Parathyroid adenoma (tissue), 2 donors: Measurements from ENCODE around the gene KANSL2.
"Not testable (repeated sequence)": the region's sequence is repeated elsewhere in the genome, so short reads cannot be mapped to it uniquely, and the experiment has no call there.

Experiments
- H2AFZ ChIP-seq: fragments of 300-600 bp; sonication (generic); one replicate; pipeline ENCODE4 v1.7.0; 2017; ENCODE audit warnings: antibody characterized with exemption, mild to moderate bottlenecking
- H3K27ac ChIP-seq: fragments of 300-600 bp; sonication (generic); one replicate; pipeline ENCODE4 v1.7.0; 2017
- H3K27me3 ChIP-seq: fragments of 300-600 bp; sonication (generic); one replicate; pipeline ENCODE4 v1.7.0; 2017; ENCODE audit warnings: low read length; ENCODE audit not compliant: control insufficient read depth, insufficient read depth
- H3K36me3 ChIP-seq: fragments of 300-600 bp; sonication (generic); one replicate; pipeline ENCODE4 v1.7.0; 2017; ENCODE audit warnings: low read length; ENCODE audit not compliant: control insufficient read depth, insufficient read depth
- H3K4me1 ChIP-seq: fragments of 300-600 bp; sonication (generic); one replicate; pipeline ENCODE4 v1.7.0; 2017; ENCODE audit warnings: control low read depth
- H3K4me2 ChIP-seq: fragments of 300-600 bp; sonication (generic); one replicate; pipeline ENCODE4 v1.7.0; 2017; ENCODE audit warnings: low read length
- H3K4me3 ChIP-seq: fragments of 300-600 bp; sonication (generic); one replicate; pipeline ENCODE4 v1.7.0; 2017; ENCODE audit warnings: low read depth, low read length
- H3K79me2 ChIP-seq: fragments of 300-600 bp; sonication (generic); one replicate; pipeline ENCODE4 v1.7.0; 2017; ENCODE audit warnings: control low read depth
- H3K9ac ChIP-seq: fragments of 300-600 bp; sonication (generic); one replicate; pipeline ENCODE4 v1.7.0; 2017; ENCODE audit warnings: mild to moderate bottlenecking
- H3K9me3 ChIP-seq: fragments of 300-600 bp; sonication (generic); one replicate; pipeline ENCODE4 v1.7.0; 2017; ENCODE audit warnings: low read length; ENCODE audit not compliant: control insufficient read depth
- CTCF ChIP-seq: fragments of 300-600 bp; sonication (generic); IDR thresholded peaks from one replicate; pipeline ENCODE4 v1.7.0; 2017; ENCODE audit warnings: antibody characterized with exemption, mild to moderate bottlenecking
- donor health status: primary hyperparathyroidism.

The KANSL2 gene

GRCh38 chr12:48681710-48682532, at the start of gene KANSL2:
TSS of gene KANSL2 (minus strand) at chr12:48682238. CDS start at chr12:48681632, 606 bp downstream.
- TF ChIP-seq CTCF, result peak; percentile 9
- H3K9me3 ChIP-seq, result no peaks in the 10 kb centered on the region
- peak within 1 kb of the TSS; percentile 93 for H3K9ac ChIP-seq
- no peaks in the 10 kb centered on the region for H3K36me3 ChIP-seq
- H3K4me3 ChIP-seq, result peak within 1 kb of the TSS; percentile 95
- peaks cover 22% of the 10 kb centered on the region for H3K4me1 ChIP-seq
- no peaks in the 10 kb centered on the region for H3K27me3 ChIP-seq
- peak within 1 kb of the TSS; percentile 93 for H3K4me2 ChIP-seq
- peak within 1 kb of the TSS; percentile 99 for H2AFZ ChIP-seq
- peak within 1 kb of the TSS; percentile 96 for H3K27ac ChIP-seq
- peaks cover 40% of the 10 kb centered on the region for H3K79me2 ChIP-seq

DNA sequence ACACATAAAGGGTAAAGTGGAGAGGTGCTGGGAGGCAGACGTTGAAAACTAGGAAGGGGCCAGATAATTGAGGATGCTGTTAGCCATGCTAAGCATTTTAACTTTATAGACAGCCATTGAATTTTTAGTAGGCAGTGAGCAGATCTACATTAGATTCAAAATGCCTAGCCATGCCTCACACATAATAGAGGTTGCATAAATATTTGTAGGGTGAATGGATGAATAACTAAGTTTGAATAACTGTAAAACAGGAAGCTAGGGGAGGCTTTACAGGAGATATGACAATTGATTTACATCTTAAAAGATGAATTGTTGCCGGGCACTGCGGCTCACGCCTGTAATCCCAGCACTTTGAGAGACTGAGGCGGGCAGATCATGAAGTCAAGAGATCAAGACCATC, 46.8 kb upstream of the KANSL2 start:
- Histone ChIP-seq H3K9ac (no peak overlapping the region), H3K4me1 (no peaks in the 10 kb centered on the region), H3K9me3 (no peaks in the 10 kb centered on the region), H3K36me3 (no peaks in the 10 kb centered on the region), H3K4me2 (no peak overlapping the region), H2AFZ (no peak overlapping the region), H3K4me3 (no peak overlapping the region), H3K27me3 (no peaks in the 10 kb centered on the region), H3K27ac (no peak overlapping the region), H3K79me2 (no peaks in the 10 kb centered on the region)
- no peak for TF ChIP-seq CTCF

DNA sequence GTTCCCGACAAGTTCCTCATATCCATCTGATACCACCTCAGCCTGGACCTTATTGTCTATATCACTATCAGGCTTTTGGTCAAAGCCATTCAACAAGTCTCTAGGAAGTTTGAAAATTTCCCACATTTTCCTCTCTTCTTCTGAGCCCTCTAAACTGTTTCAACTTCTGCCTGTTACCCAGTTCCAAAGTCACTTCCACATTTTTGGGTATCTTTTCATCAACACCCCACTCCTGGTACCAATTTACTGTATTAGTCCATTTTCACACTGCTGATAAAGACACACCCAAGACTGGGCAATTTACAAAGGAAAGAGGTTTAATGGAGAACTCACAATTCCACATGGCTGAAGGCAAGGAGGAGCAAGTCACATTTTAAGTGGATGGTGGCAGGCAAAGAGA, 38.7 kb upstream of the KANSL2 start:
- H3K4me3 ChIP-seq, H3K27ac ChIP-seq, H3K9ac ChIP-seq, H2AFZ ChIP-seq, H3K27me3 ChIP-seq, H3K79me2 ChIP-seq, H3K4me2 ChIP-seq, H3K9me3 ChIP-seq, H3K4me1 ChIP-seq, H3K36me3 ChIP-seq: not testable (repeated sequence)

GRCh38 chr12:48720171-48720570, 38.1 kb upstream of the KANSL2 start:
- H3K4me1 ChIP-seq, H3K4me3 ChIP-seq, H3K27ac ChIP-seq, H3K27me3 ChIP-seq, H3K4me2 ChIP-seq, H3K9ac ChIP-seq, H2AFZ ChIP-seq, H3K9me3 ChIP-seq, H3K79me2 ChIP-seq, H3K36me3 ChIP-seq: not testable (repeated sequence)

DNA sequence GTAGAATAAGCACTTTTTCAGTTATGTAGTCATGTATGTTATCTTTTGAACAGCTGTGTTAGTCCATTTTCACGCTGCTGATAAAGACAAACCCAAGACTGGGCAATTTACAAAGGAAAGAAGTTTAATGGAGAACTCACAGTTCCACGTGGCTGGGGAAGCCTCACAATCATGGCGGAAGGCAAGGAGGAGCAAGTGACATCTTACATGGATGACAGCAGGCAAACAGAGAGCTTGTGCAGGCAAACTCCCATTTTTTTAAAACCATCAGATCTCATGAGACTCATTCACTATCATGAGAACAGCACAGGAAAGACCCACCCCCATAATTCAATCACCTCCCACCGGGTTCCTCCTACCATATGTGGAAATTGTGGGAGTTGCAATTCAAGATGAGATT, 37.0 kb upstream of the KANSL2 start:
- not testable (repeated sequence) for H3K4me2 ChIP-seq, H3K4me1 ChIP-seq, H3K36me3 ChIP-seq, H3K27me3 ChIP-seq, H3K9ac ChIP-seq, H3K4me3 ChIP-seq, H3K9me3 ChIP-seq, H3K27ac ChIP-seq, H2AFZ ChIP-seq
- peaks cover 12% of the 10 kb centered on the region for H3K79me2 ChIP-seq

GRCh38 chr12:48717252-48717695, 35.2 kb upstream of the KANSL2 start:
- Histone ChIP-seq H3K36me3 (no peaks in the 10 kb centered on the region), H3K4me1 (no peaks in the 10 kb centered on the region)
- TF ChIP-seq CTCF, result no peak

More at GRCh38 chr12:48717252-48717695, 35.2 kb upstream of the KANSL2 start:
- Histone ChIP-seq H3K27ac (peak overlapping the region; percentile 93), H3K9me3 (no peaks in the 10 kb centered on the region), H3K79me2 (peaks cover 21% of the 10 kb centered on the region), H3K27me3 (no peaks in the 10 kb centered on the region), H3K4me2 (peak overlapping the region; percentile 89), H3K9ac (no peak overlapping the region), H2AFZ (peak overlapping the region; percentile 71), H3K4me3 (peak overlapping the region; percentile 84)
